HepG2 (cell line): Measurements from ENCODE around the gene MAB21L4. TPM values are rescaled to one million over a fixed set of nuclear protein-coding genes. Genes with fewer than 3 reads are reported as not detected.
A peak's percentile ranks its signal among the peaks of the same experiment; 100 is the strongest.

Experiments
- BCL6 ChIP-seq: IDR thresholded peaks from 2 replicates; pipeline ENCODE4 v1.6.1; 2016; ENCODE audit warnings: missing genetic modification reagents, missing compliant biosample characterization
- HDAC6 ChIP-seq: fragments of 200-600 bp; sonication (generic); IDR thresholded peaks from 2 replicates; pipeline ENCODE4 v1.7.0; 2017; ENCODE audit warnings: mild to moderate bottlenecking, antibody characterized with exemption, low read length, low read depth
- MED1 ChIP-seq: sonication (generic); formaldehyde crosslinking; IDR thresholded peaks from 2 replicates; pipeline ENCODE4 v1.4.0; 2020; ENCODE audit warnings: missing genetic modification reagents
- MLLT10 ChIP-seq: sonication (generic); formaldehyde crosslinking; IDR thresholded peaks from 2 replicates; pipeline ENCODE4 v1.4.0; 2020; ENCODE audit warnings: missing genetic modification reagents
- MXI1 ChIP-seq: IDR thresholded peaks from 3 replicates; pipeline ENCODE4 v1.6.1; 2012; ENCODE audit warnings: low read depth, low read length, inconsistent platforms, borderline replicate concordance
- PAF1 ChIP-seq: IDR thresholded peaks from 2 replicates; pipeline ENCODE4 v1.6.1; 2016; ENCODE audit warnings: missing genetic modification reagents, missing compliant biosample characterization
- PPARG ChIP-seq: conservative IDR thresholded peaks from 2 replicates; pipeline ENCODE4 v1.6.1; 2016; ENCODE audit warnings: missing biosample characterization, missing genetic modification reagents
- ZFP1 ChIP-seq: IDR thresholded peaks from 2 replicates; pipeline ENCODE4 v1.6.1; 2016
- ZFP82 ChIP-seq: sonication (generic); formaldehyde crosslinking; IDR thresholded peaks from 2 replicates; pipeline ENCODE4 v1.5.1; 2020; ENCODE audit warnings: mild to moderate bottlenecking, missing genetic modification reagents, borderline replicate concordance
- ZFYVE20 ChIP-seq: sonication (generic); formaldehyde crosslinking; IDR thresholded peaks from 2 replicates; pipeline ENCODE4 v1.8.0; 2023; ENCODE audit warnings: low read depth, mild to moderate bottlenecking, moderate library complexity, missing genetic modification reagents, borderline replicate concordance
- ZNF136 ChIP-seq: sonication (generic); formaldehyde crosslinking; IDR thresholded peaks from 2 replicates; pipeline ENCODE4 v1.8.1; 2022; ENCODE audit warnings: low read depth, mild to moderate bottlenecking, moderate library complexity, missing genetic modification reagents
- ZNF550 ChIP-seq: sonication (generic); formaldehyde crosslinking; IDR thresholded peaks from 2 replicates; pipeline ENCODE4 v1.4.0; 2020; ENCODE audit warnings: mild to moderate bottlenecking, missing genetic modification reagents, borderline replicate concordance
- ZNF570 ChIP-seq: sonication (generic); formaldehyde crosslinking; IDR thresholded peaks from 2 replicates; pipeline ENCODE4 v1.4.0; 2020; ENCODE audit warnings: mild to moderate bottlenecking, missing genetic modification reagents, borderline replicate concordance
- polyA plus RNA-seq, 8 experiments: library from polyadenylated mRNA; depleted of rRNA in 3 of 8; stranded (reverse) in 7 of 8; unstranded in 1 of 8; fragments of >200 nt; fragmentation: Illumina TruSeq in 4 of 8; extraction: Trizol in 4 of 8; gene quantifications; 2 replicates each; pipeline versions ENCODE4 v1.2.1 to v1.2.3, GENCODE V29; 2011 to 2016; ENCODE audit warnings: low read depth in 4 of 8, missing spikeins in 1 of 8, mixed read lengths in 1 of 8; ENCODE audit not compliant: insufficient read depth in 1 of 8
- total RNA-seq, 5 experiments: library from RNA; depleted of rRNA; stranded (reverse); fragments of >200 nt; fragmentation: Illumina TruSeq; extraction: Trizol; gene quantifications; 2 replicates each; pipeline ENCODE4 v1.2.3, GENCODE V29; 2016; ENCODE audit warnings: low read depth in 1 of 5
- TF ChIP-seq, protein P1 (sequence below): IDR thresholded peaks from 2 replicates; pipeline ENCODE4 v1.6.1; 2016
- TF ChIP-seq, protein P2 (sequence below): IDR thresholded peaks from 2 replicates; pipeline ENCODE4 v1.6.1; 2016; ENCODE audit warnings: low read depth, borderline replicate concordance
- TF ChIP-seq, protein P3 (sequence below): sonication (generic); formaldehyde crosslinking; IDR thresholded peaks from 2 replicates; pipeline ENCODE4 v1.4.0; 2020; ENCODE audit warnings: mild to moderate bottlenecking, missing genetic modification reagents
- TF ChIP-seq, protein P4 (sequence below): sonication (generic); formaldehyde crosslinking; IDR thresholded peaks from 2 replicates; pipeline ENCODE4 v1.4.0; 2020; ENCODE audit warnings: missing genetic modification reagents
- TF ChIP-seq, protein P5 (sequence below): sonication (generic); formaldehyde crosslinking; IDR thresholded peaks from 2 replicates; pipeline ENCODE4 v1.5.0; 2020; ENCODE audit warnings: missing genetic modification reagents, mild to moderate bottlenecking, borderline replicate concordance

MAB21L4 gene
- total and polyA plus RNA-seq, 2 of the 13 experiments (the other 11 are each of a cell fraction or from before 2014, with no cell fraction given) = 3.0 to 14.0 TPM

DNA sequence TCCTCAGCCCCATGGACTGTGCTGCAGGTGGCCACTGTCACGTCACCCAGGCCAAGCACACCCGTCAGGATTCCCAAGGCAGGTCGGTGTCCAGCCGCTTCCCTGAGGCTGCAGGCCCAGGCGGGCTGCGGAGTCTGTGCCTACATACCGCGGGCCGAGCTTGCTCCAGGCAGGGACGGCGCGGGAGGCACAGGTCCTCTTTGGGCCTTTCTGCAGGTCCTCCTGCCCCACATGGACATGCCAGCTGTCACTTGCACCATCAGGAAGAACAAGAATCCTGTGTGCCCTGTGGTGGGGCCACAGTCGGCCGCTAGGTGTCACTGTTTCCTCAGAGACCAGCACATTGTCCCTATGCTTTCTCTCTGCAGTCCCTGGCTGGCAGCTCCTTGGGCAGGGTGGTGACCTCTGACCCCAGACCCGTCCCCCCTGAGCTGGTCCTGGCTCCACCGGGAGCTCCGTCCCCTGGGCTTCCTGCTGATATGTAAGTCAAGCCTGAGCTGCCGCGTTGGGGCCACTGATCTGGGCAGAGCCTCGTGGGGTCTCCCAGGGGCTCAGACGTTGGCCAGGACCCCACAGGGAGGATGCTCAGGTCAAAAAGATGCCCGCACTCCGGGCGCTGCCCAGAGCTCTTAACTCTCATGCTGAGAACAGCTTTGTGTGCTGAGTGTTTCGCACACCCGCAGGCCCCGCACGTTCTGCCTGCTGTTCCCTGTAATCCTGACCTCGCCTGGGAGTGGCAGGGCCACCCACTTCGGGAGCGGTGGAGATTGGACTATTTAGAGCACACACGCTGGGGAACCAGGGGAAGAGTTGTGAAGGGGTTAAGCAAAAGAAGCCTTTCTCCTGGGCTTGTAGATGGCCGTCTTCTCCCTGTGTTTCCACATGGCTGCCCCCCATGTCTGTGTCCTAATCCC, 44.6 kb downstream of the MAB21L4 start (continued):
- TF ChIP-seq, protein P1, sequence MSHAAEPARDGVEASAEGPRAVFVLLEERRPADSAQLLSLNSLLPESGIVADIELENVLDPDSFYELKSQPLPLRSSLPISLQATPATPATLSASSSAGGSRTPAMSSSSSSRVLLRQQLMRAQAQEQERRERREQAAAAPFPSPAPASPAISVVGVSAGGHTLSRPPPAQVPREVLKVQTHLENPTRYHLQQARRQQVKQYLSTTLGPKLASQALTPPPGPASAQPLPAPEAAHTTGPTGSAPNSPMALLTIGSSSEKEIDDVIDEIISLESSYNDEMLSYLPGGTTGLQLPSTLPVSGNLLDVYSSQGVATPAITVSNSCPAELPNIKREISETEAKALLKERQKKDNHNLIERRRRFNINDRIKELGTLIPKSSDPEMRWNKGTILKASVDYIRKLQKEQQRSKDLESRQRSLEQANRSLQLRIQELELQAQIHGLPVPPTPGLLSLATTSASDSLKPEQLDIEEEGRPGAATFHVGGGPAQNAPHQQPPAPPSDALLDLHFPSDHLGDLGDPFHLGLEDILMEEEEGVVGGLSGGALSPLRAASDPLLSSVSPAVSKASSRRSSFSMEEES (CRISPR knock-in tag) = no peak
- TF ChIP-seq, protein P2, sequence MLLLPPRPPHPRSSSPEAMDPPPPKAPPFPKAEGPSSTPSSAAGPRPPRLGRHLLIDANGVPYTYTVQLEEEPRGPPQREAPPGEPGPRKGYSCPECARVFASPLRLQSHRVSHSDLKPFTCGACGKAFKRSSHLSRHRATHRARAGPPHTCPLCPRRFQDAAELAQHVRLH (CRISPR knock-in tag) = 0 out of 2 replicates have a peak, but pooled peaks have one; percentile 59
- TF ChIP-seq MXI1 (no peak; the same call in 2 of the 3 replicates), HDAC6 (no peak), PPARG (CRISPR knock-in tag) (peak; percentile 55; the same call in 1 of the 2 replicates), ZFP82 (CRISPR knock-in tag) (no peak), ZNF136 (CRISPR knock-in tag) (no peak), BCL6 (CRISPR knock-in tag) (peak; percentile 44; the same call in 1 of the 2 replicates), MED1 (CRISPR knock-in tag) (no peak; the same call in 1 of the 2 replicates), ZFYVE20 (CRISPR knock-in tag) (no peak), MLLT10 (CRISPR knock-in tag) (no peak), ZFP1 (CRISPR knock-in tag) (no peak), ZNF570 (CRISPR knock-in tag) (no peak), PAF1 (CRISPR knock-in tag) (no peak), ZNF550 (no peak)
- TF ChIP-seq, protein P3, sequence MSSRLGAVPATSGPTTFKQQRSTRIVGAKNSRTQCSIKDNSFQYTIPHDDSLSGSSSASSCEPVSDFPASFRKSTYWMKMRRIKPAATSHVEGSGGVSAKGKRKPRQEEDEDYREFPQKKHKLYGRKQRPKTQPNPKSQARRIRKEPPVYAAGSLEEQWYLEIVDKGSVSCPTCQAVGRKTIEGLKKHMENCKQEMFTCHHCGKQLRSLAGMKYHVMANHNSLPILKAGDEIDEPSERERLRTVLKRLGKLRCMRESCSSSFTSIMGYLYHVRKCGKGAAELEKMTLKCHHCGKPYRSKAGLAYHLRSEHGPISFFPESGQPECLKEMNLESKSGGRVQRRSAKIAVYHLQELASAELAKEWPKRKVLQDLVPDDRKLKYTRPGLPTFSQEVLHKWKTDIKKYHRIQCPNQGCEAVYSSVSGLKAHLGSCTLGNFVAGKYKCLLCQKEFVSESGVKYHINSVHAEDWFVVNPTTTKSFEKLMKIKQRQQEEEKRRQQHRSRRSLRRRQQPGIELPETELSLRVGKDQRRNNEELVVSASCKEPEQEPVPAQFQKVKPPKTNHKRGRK (CRISPR knock-in tag) = 0 out of 2 replicates have a peak, but pooled peaks have one; percentile 47
- TF ChIP-seq, protein P4, sequence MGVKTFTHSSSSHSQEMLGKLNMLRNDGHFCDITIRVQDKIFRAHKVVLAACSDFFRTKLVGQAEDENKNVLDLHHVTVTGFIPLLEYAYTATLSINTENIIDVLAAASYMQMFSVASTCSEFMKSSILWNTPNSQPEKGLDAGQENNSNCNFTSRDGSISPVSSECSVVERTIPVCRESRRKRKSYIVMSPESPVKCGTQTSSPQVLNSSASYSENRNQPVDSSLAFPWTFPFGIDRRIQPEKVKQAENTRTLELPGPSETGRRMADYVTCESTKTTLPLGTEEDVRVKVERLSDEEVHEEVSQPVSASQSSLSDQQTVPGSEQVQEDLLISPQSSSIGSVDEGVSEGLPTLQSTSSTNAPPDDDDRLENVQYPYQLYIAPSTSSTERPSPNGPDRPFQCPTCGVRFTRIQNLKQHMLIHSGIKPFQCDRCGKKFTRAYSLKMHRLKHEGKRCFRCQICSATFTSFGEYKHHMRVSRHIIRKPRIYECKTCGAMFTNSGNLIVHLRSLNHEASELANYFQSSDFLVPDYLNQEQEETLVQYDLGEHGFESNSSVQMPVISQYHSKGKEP (CRISPR knock-in tag) = no peak
- TF ChIP-seq, protein P5, sequence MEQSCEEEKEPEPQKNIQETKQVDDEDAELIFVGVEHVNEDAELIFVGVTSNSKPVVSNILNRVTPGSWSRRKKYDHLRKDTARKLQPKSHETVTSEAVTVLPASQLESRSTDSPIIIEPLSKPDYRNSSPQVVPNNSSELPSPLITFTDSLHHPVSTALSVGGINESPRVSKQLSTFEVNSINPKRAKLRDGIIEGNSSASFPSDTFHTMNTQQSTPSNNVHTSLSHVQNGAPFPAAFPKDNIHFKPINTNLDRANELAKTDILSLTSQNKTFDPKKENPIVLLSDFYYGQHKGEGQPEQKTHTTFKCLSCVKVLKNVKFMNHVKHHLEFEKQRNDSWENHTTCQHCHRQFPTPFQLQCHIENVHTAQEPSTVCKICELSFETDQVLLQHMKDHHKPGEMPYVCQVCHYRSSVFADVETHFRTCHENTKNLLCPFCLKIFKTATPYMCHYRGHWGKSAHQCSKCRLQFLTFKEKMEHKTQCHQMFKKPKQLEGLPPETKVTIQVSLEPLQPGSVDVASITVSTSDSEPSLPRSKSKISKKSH (CRISPR knock-in tag) = no peak
